Left lung (tissue), 10 donors: Measurements from ENCODE around the gene IL18R1. TPM values are rescaled to one million over a fixed set of nuclear protein-coding genes. Genes with fewer than 3 reads are reported as not detected.

Experiments
- ATAC-seq: fragments of 200-7000 bp; cut with Tn5 transposase; one replicate; pipeline ENCODE4 v1.9.1; 2020; ENCODE audit warnings: moderate library complexity
- DNase-seq, 4 donors: peaks; one replicate each; pipeline ENCODE4 v3.0.0-alpha.2; 2013 to 2020
- H3K27ac ChIP-seq, 2 donors: fragments of 200-600 bp; sonication (generic) in 1 of 2; one replicate each; pipeline versions ENCODE4 v1.5.0 to v1.8.0; 2020 to 2021
- H3K27me3 ChIP-seq, 2 donors: fragments of 200-600 bp; sonication (generic) in 1 of 2; one replicate each; pipeline versions ENCODE4 v1.5.0 to v1.8.0; 2020 to 2021
- H3K36me3 ChIP-seq, 2 donors: fragments of 200-600 bp; sonication (generic) in 1 of 2; one replicate each; pipeline versions ENCODE4 v1.5.0 to v1.8.0; 2020 to 2021
- H3K4me1 ChIP-seq, 2 donors: fragments of 200-600 bp; one replicate each; pipeline ENCODE4 v1.8.0; 2021
- H3K4me3 ChIP-seq, 2 donors: fragments of 200-600 bp; sonication (generic) in 1 of 2; one replicate each; pipeline versions ENCODE4 v1.5.0 to v1.8.0; 2020 to 2021; ENCODE audit warnings: mild to moderate bottlenecking in 1 of 2
- H3K9me3 ChIP-seq, 2 donors: fragments of 200-600 bp; sonication (generic) in 1 of 2; one replicate each; pipeline versions ENCODE4 v1.5.0 to v1.8.0; 2020 to 2021
- intact Hi-C, 2 donors: fragments of 100-400 bp; cut with DNase I; formaldehyde crosslinking; loops; one replicate each; pipeline versions ENCODE4 v1.11.2 to v1.14.2; 2022
- polyA plus RNA-seq, 6 donors: library from polyadenylated mRNA; unstranded; fragments of 120-200 nt; gene quantifications; one replicate each; pipeline ENCODE4 v1.2.1, GENCODE V29; 2013; ENCODE audit not compliant: insufficient read length in 6 of 6
- total RNA-seq, 2 donors: library from RNA; stranded (reverse); fragmentation: NEBNext Ultra II Directional; extraction: Animal tissue kit (Norgen Biotek cat#: 25700); gene quantifications; one replicate each; pipeline ENCODE4 v1.2.1, GENCODE V29; 2021
- TF ChIP-seq, protein P1 (sequence below), 2 donors: fragments of 200-600 bp; sonication (generic) in 1 of 2; IDR thresholded peaks; one replicate each; pipeline versions ENCODE4 v1.5.0 to v1.8.0; 2021; ENCODE audit warnings: antibody characterized with exemption in 2 of 2
- donor health status: DM: no; HTN: yes; CAD: no.
- donor health status: DM: no; HTN: no; CAD: no.

Gene IL18R1
- total and polyA plus RNA-seq, 8 donors: 2.2 to 35.6 (median 4.0) TPM

DNA sequence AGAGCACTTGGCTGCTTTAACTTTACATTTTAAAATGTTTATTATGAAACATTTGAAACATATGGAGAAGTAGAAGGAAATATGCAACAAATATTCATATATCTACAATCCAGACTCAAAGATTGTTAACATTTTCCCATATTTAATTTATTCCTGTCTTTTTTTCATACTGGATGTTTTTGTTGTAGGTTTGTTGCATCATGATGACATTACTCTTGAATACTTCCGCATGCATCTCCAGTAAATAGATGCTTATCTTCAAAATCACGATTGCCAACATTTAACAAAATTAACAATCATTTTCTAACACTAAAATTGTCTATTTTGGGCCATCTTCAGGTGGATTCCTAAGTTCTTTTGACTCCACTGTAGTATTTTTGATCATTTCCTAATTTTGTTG is 46.3 kb downstream of the IL18R1 start:
- Histone ChIP-seq H3K27me3 (no peaks in the 10 kb centered on the region), H3K36me3 (peaks cover 0 to 4% of the 10 kb centered on the region in 2 donors), H3K27ac (no peak overlapping the region), H3K9me3 (no peaks in the 10 kb centered on the region), H3K4me1 (no peaks in the 10 kb centered on the region), H3K4me3 (no peak overlapping the region)
- no peak for ATAC-seq
- DNase-seq: no peak
- intact Hi-C loops: no loop called here
- TF ChIP-seq, protein P1, sequence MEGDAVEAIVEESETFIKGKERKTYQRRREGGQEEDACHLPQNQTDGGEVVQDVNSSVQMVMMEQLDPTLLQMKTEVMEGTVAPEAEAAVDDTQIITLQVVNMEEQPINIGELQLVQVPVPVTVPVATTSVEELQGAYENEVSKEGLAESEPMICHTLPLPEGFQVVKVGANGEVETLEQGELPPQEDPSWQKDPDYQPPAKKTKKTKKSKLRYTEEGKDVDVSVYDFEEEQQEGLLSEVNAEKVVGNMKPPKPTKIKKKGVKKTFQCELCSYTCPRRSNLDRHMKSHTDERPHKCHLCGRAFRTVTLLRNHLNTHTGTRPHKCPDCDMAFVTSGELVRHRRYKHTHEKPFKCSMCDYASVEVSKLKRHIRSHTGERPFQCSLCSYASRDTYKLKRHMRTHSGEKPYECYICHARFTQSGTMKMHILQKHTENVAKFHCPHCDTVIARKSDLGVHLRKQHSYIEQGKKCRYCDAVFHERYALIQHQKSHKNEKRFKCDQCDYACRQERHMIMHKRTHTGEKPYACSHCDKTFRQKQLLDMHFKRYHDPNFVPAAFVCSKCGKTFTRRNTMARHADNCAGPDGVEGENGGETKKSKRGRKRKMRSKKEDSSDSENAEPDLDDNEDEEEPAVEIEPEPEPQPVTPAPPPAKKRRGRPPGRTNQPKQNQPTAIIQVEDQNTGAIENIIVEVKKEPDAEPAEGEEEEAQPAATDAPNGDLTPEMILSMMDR (IDR thresholded peaks at IDR 0.05): no peak

DNA sequence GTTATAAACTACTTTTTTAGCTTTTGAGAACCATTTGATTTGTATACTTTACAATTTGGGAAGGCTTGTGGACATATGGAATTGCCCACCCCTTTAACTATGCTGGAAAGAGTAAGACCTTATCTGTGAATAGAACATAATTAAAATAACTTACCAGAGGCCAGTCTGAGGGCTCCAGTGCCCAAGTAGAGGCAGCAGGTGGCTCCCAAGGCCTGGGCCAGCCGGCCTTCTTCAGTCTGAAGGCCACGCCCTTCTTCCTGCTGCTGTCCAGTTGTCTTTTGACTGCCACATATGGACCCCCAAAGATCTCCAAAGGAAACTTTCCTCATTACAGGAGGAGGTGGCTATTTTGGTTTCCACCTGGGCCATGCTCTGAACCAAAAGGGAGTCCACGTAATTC is 55.4 kb downstream of the IL18R1 start:
- H3K27ac ChIP-seq: no peak overlapping the region
- no peak for ATAC-seq
- intact Hi-C loops: no loop called here

DNA sequence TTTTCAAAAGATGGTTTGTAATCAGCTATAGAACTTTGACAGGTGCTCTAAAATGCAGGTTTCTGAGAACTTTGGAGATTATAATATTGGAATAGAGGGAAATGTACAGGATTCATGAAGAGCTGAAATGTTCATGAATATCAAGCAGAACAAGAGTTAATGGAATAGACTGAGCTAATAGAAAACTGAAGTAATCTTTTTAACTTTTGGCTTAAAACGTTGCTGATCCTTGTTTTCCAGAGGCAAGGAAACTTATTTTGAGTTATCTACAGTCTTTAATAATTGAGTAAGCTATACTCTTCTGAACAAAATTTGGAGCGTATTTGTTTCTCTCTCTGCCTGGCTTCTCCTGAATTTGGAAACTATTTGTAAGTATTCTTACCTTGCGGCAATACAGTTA is 56.6 kb downstream of the IL18R1 start:
- no peaks in the 10 kb centered on the region for H3K36me3 ChIP-seq
- no peaks in the 10 kb centered on the region for H3K27me3 ChIP-seq
- H3K9me3 ChIP-seq: peaks cover 0 to 11% of the 10 kb centered on the region in 2 donors
- ATAC-seq (no peak), DNase-seq (no peak)
- H3K27ac ChIP-seq: no peak overlapping the region
- H3K4me1 ChIP-seq: no peaks in the 10 kb centered on the region
- intact Hi-C loops: no loop called here
- TF ChIP-seq, protein P1 (IDR thresholded peaks at IDR 0.05): no peak
- H3K4me3 ChIP-seq: no peak overlapping the region

More for the DNA sequence above, 55.4 kb downstream of the IL18R1 start:
- TF ChIP-seq, protein P1 (IDR thresholded peaks at IDR 0.05): no peak
- no peaks in the 10 kb centered on the region for H3K27me3 ChIP-seq
- H3K9me3 ChIP-seq: peaks cover 0 to 11% of the 10 kb centered on the region in 2 donors
- H3K4me3 ChIP-seq: no peak overlapping the region
- DNase-seq: no peak
- H3K4me1 ChIP-seq: no peaks in the 10 kb centered on the region
- no peaks in the 10 kb centered on the region for H3K36me3 ChIP-seq

GRCh38 chr2:102417946-102418345 is 62.4 kb downstream of the IL18R1 start:
- DNase-seq (no peak), ATAC-seq (no peak)
- H3K27ac ChIP-seq: peak overlapping the region in 1 of 2 donors; percentile 87
- no peak overlapping the region for H3K4me3 ChIP-seq
- no peaks in the 10 kb centered on the region for H3K36me3 ChIP-seq
- TF ChIP-seq, protein P1 (IDR thresholded peaks at IDR 0.05): no peak
- peaks cover 0 to 26% of the 10 kb centered on the region in 2 donors for H3K4me1 ChIP-seq
- H3K27me3 ChIP-seq: no peaks in the 10 kb centered on the region
- H3K9me3 ChIP-seq: peaks cover 0 to 2% of the 10 kb centered on the region in 2 donors
- intact Hi-C loops: no loop called here

- H3K9me3 ChIP-seq: no peaks in the 10 kb centered on the region
- TF ChIP-seq, protein P1 (IDR thresholded peaks at IDR 0.05): no peak
- no peak for DNase-seq
- H3K36me3 ChIP-seq: no peaks in the 10 kb centered on the region
- H3K27ac ChIP-seq: peak overlapping the region in 1 of 2 donors; percentile 87
- no peak for ATAC-seq
- no peaks in the 10 kb centered on the region for H3K27me3 ChIP-seq
- H3K4me3 ChIP-seq: peak overlapping the region in 1 of 2 donors; percentile 2
- intact Hi-C loops: no loop called here
- peaks cover 0 to 26% of the 10 kb centered on the region in 2 donors for H3K4me1 ChIP-seq
Observed at GRCh38 chr2:102418421-102418961, 62.9 kb downstream of the IL18R1 start.
